AG20443 (cell line): Measurements from ENCODE around the gene CNST.
A peak's percentile ranks its signal among the peaks of the same experiment; 100 is the strongest.
"Not testable (repeated sequence)": the region's sequence is repeated elsewhere in the genome, so short reads cannot be mapped to it uniquely, and the experiment has no call there.

Source experiments
- DNase-seq: peaks from one replicate; pipeline ENCODE4 v3.0.0; 2012; ENCODE audit warnings: low spot score, mixed read lengths

The CNST gene

DNA sequence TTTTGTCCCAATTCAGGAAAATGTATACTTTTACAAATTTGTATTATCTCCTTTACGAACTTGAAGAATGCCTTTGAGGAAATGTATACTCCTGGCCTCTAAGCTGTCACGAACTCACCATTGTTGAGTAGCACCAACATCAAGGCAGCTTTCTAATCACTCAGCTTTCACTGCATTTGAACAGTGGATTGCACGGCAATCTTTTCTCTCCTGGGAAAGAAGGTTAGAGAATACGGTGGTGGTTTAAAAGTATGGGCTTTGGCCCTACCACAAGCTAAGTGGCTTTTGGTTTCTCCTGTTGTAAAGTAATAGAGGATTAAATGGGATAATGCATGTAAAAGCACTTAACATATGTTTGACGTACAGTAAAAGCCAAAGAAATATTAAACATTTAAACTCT lies 57.8 kb downstream of the CNST start:
- DNase-seq = no peak

DNA sequence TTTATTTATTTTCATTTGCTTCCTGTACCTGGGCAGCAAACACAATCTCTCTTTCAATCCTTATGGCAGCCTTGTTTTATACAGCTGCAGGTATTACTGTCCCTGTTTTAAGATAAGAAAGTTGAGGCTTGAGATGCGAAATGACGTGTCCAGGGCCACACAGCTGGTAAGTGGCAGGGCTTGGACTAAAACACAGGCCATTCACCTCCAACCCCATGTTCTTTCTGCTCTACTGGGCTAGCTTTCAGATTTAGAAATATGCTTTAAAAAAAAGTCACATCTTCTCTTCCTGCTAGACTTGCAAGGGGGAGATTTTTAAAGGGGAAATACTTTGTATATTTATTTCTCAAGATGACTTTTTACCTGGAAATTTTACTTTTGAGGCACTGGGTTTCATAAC lies 62.8 kb downstream of the CNST start:
- no peak for DNase-seq

DNA sequence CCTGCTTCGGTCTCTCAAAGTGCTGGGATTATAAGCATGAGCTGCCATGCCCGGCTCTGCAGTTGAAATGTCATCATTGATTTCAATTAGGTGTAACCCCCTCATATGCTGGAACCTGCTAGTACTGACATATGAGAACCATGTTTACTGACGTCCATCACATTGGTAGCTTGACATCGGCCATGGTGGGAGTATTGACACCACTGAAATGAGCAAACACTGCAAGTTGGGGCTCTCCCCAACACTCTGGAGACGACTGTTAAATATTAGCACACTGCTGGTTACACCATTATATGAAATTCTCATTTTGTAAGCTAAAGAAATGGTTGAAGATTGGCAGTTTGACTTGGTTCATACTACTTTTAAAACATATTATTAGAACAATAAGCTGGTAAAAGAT lies 63.7 kb downstream of the CNST start:
- DNase-seq = no peak

DNA sequence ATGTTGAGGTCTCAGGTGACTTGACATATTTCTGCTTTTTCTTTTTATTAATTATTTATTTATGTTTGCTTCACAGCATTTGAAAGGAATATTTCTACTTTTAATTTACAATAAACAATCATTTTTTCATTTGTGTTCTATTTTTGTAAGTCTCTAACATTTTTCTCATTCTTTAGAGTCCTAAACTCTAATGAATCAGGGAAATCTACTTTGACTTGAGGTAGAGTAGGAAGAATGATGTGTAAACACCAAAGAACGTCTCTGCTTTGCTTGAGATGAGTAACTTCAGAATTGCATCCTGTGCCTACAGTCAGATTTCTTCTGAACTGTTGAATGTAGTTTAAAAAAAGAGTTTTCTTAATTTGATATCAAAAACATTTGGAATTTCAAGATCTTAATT lies 65.2 kb downstream of the CNST start:
- peak; percentile 57 for DNase-seq

DNA sequence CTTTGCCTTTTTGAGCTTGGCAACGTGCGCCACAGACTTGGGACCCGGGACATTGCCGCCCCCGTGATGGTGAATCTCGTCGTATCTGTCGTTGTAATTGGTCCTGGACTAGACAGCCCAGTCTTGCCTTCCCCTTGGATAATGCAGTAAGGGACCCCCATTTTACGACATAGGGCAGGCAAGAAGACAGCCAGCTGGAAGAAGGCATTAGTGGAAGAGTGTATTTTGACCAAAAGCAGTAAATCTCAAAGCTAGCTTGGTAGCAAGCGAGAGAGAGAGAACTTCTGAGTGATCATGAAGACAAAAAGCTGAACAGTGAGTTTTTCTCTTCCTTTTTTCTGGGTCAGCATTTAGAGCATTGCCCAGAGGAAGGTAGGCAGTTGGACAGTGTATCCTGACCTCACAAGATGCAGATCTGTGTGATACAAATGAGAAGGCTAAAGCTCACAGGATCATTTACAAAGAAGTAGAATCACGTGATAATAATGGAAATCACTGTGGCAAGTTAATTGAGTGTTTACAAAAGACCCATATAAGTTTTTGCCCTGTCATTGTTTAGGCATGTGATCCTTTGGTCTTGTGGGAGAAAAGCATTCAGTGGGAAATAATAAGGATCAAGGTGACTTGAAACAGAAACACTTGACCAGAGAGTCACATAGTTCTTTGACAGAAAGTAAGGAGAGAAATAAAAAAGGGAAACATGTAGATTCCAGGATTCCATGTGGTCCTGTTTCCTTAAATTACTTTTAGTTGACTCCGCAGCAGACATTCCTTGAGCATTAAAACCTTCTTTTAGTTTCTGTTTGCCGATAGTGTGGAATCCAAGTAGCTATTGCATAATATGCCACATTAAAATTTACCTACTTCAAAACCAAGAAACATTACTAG lies 66.3 kb downstream of the CNST start:
- peak; percentile 78 for DNase-seq

DNA sequence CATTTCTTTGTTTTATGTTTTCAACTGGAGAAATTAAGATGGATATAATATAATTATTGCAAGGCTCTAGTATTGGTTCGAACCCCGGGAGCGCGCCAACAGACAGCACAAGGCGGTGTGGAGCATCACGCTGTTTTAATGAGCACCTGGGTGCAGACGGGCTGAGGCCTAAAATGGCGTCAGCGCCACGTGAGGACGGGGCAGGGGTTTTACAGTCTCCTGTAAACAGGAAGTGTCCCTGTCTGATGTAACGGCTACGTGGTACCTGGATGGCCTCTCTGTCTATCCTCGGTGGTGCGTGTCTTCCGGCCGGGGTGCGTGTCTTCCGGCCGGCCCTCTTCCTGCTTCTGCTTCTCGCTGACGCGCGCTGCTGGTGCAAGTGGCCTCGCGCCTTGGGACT lies 68.4 kb downstream of the CNST start:
- DNase-seq = not testable (repeated sequence)

DNA sequence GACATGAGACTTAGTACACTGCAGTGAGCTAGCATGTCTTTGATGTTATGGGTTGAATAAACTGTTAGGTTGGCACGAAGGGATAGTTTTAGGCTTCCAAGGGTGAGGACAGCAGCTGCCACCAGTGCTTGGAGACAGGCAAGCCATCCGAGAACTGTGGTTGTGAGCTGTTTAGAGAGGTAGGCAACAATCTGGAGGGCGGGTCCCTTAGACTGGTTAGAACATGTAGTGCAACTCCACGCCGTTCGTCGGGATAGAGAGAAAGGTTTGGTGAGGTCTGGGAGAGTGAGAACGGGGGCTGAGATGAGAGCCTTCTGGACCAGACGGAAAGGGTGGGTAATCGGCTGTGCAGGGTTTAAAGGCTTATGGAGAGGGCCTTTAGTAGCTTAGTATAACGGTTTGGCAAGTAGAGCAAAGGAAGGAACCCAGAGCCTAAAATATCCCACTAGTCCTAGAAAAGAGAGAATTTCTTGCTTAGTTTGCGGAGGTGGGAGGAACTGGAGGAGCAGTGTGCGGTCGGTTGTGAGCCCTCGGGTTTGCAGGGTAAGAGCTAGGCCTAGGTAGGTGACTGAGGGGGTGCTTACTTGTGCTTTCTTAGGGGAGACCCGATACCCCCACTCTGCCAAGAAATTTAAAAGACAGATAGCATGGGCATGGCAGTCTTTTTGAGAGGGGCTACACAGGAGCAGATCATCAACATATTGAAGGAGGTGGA lies 72.8 kb downstream of the CNST start:
- no peak for DNase-seq

DNA sequence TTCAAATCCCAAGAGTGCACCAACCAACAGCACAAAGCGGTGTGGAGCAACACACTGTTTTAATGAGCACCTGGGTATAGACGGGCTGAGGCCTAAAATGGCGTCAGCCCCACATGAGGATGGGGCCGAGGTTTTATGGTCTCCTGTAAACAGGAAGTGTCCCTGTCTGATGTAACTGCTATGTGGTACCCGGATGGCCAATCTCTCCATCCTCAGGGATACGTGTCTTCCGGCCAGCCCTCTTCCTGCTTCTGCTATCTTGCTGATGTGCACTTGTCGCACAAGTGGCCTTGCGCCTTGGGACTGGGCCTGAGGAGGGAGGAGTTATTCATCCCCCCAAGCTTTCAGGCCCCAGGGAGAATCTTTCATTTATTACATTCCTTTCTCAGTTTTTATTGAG lies 73.5 kb downstream of the CNST start:
- no peak for DNase-seq

DNA sequence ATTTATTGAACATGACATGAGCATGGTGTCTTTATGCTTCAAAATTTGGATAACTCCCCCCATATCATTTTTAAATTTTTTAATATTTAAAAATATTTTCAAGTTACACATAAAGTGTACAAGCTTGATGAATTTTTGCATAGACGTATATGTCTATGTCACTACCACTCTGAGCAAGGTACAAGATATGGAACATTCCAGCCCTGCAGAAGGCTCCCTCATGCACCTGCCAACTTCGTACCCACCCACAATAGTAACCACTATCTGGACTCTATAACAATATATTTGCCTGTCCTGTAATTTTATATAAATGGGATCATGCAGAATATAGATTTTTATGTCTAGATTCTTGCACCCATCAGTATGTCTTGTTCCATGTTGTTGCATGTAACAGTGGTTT lies 74.5 kb downstream of the CNST start:
- DNase-seq = no peak

DNA sequence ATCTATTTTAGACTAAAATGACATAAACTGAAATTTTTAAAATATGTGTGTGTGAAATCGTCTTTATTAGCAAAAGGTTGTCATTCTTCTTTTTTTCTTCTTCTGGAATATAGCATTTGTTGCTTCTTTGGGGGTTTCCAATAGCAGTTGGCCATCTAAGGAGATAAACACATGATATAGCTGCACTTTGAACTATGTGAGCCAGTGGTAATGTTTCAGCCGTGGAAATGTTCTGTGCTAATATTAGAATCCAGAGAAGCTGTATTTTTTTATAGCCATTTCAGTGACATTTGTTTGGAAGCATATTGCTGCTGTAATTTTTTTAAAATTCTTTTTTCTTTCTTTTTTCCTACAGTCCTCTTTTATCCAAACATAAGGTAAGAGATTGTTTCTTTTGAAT lies 75.1 kb downstream of the CNST start:
- no peak for DNase-seq

DNA sequence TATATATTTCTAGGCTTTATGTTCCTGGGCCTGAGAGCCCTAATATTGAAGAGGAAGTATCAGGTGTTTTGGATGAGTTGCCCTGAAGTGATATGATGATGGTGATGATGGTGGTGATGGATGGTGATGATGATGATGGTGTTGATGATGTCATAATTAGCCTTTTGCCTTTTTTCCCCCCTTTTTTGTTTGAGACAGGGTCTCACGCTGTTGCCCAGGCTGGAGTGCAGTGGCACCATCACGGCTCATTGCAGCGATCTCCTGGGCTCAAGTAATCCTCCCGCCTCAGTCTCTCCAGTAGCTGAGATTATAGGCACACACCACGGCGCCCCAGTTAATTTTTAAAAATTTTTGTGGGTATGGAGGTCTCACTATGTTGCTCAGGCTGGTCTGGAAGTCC lies 76.5 kb downstream of the CNST start:
- DNase-seq = no peak

DNA sequence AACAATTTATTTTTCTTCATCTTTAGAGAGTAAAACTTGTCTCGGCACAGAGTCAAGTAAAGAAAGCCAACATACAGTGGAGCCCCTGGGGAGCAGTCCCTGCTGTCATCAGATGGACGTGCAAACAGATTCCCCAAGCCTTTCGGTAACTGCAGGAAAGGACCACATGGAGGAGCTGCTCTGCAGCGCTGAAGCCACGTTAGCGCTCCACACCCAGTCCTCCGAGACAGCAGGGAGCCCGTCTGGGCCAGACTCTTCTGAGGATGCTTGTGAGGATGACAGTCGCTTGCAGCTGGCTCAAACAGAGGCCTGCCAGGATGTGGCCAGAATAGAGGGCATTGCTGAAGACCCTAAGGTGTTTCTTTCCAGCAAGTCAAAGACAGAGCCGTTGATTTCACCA lies 80.9 kb downstream of the CNST start:
- peak; percentile 79 for DNase-seq

DNA sequence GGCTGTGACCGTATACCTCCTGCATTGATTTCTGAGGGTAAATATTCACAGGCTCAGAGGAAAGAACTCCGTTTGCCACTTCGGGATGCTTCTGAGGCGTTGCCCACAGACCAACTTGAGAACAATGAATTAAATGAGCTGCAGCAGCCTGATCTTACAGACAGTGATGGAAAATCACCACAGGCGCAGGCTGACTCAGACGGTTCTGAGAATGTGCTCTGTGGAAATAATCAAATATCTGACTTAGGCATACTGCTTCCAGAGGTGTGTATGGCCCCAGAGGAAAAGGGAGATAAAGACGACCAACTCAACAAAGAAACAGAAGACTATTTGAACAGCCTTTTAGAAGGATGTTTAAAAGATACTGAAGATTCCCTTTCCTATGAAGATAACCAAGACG lies 81.3 kb downstream of the CNST start:
- no peak for DNase-seq

DNA sequence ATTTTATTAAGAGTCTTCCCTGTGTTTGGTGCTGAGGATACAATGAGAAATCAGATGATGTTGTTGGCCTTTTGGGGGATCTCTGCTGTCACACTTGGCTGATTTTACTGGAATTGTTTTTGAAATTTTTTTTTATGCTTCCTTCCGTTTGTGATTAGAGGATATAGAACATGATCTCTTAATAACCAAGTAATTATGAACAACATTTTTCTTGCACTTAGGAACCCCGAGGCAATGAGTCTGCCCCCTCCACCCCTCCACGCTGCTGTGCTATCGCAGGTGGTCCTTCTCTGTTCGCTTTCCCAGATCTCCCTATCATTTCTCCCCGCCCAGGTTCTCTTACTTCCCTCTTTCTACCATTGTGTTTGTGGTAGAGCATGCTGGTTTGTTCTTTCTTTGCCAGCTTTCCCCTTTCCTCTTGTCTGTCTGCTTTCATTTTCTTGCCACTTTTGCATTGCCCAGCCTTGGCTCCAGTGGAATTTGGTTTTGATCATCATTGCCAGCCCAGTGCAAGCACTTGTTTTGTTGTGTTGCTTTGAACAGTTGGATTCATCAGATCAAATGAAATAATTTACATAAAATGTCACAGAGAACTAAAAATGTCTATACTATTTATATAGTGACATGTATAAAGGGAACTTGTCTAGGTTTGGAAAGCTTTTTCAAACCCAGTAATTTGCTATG lies 84.9 kb downstream of the CNST start:
- DNase-seq = no peak

DNA sequence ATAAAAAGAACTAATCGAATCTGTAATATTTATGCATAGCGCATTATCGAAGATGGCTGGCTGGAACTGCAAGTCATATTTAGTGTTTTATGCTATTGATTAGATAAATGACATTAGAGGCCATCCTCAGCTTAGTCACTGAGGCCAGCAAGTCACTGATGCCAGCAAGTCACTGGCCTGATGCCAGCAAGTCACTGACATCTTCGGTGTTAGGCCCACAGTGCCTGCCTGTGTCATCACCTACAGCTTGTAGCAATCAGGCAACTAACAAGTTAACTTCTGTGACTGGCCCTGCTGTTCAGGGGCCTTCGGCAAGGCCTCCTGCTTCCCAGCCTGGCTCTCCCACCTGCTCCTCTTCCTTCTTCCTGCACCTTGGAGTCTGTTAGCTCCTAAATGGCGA lies 92.3 kb downstream of the CNST start:
- no peak for DNase-seq

DNA sequence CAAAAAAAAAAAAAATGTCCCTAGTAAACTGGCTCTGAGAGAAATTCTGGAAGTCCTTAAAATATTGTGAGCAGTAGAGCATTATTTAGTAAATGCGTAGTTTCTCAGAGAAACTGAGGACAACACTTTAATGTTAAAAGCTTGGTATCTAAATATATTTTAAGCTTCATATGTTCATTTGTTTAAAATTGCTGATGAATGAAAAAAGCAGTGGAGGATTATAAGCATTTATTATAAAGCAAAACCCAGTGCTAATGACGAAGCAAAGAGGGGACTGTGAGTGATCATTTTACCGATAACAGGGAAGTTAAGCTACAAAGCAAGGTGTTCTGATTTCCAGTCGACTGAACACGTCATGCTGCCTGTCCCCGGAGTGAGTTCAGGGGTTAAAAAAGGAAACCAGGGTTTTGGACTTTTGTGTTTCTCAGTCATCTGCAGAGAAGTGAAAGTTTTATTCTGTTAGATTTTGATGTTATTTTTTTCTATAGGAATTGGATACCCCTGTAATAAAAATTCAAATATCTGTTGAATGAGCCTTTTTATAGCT lies 93.4 kb downstream of the CNST start:
- DNase-seq = no peak

DNA sequence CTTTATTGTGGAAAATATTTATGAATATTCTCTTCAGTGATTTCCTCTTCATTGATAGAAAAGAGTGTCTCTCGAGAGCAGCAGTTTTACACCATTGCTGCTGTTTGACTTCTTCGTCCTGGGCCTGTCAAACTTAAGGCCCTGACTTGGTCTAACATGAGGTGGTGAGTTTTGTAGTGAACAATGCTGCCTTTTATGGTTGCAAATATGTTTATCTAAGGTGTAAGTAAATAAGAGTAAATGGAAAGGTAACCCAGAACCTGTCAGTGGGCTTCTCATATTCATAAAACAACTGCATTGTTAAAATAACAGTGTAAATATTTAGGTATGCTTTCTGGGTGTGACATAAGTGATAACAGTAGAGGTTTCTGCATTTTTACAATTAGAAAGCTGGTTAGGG lies 95.2 kb downstream of the CNST start:
- DNase-seq = no peak

DNA sequence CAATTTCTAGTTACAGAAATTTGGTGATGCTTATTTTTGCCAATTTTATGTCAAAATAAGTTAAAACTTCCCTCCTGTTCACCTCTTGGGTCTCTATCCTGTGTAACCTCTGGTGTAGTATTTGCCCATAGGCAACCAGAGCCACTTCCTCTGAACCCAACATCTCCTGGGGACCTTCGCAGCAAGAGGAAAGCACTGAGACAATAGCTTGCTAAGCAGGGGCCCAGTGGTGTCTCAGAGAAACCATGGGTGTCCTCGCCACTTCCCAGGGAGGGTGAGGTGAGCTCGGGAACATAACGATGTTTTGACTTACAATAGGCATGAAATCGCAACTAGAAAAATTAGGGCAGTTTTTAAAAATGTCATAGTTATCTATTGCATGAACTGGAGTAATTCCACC lies 101.5 kb downstream of the CNST start:
- no peak for DNase-seq

DNA sequence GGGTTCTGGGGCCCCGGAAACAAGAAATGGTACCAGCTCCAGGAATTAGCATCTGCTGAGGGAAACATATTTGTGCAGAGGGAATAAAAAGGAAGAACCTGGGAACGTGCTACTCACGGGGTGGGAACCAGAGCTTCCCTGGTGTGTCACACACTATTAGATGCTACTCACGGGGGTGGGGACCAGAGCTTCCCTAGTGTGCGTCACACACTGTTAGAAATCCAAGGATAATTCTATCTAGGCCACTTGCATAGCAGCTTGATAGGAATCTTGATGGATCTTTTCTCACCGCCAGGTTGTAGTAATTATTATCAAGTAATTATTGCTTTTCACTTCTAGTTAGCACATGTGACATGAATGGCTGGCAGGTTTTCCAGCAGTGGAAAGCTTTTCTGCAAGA lies 103.4 kb downstream of the CNST start:
- no peak for DNase-seq

DNA sequence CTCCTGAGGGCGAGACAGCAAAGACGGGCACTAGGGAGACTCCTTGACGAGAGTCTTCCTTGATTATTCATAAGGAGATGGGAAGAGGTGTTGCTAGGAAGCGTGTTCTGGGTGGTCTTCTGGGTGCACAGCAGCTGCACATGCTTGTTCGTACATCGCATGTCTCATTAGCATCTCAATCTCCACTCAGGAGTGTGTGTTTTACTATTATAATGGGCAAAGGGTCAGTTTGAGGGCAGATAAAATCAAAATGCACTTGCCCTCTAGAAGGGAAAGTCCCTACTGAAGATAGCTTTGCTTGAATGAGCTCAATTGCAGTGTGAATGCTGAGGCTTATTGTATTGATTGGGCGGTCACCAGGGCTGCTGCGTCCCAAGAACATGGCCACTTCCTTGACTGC lies 107.8 kb downstream of the CNST start:
- no peak for DNase-seq

DNA sequence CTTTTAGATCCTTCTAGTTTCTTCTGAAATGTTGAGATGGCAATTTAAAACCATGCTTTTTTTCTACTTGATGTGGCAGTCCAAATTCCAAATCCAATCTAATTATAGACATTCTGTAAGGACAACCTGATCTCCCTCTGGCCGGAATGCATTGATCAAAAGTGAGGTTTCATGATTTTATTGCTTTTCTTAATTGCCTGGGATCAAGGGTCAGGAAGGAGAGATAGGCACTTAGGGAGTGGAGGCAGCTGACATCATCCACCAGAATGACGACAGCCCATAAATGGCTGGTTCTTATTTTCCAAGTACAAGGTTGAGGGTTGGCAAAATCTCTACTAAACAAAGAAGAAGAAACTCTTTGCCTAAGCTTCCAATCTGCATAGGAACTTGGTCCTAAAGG lies 111.6 kb downstream of the CNST start:
- DNase-seq = no peak
